ENCODE data around the gene ASCC1. TPM values are rescaled to one million over a fixed set of nuclear protein-coding genes. Genes with fewer than 3 reads are reported as not detected.

ASCC1 gene
- total RNA-seq, result 27.8 and 31.5 TPM in 2 replicates

GRCh38 chr10:72215611-72216549 is at the start of gene ASCC1, which contains the start of gene ANAPC16:
ASCC1 (minus strand) TSS chr10:72216276; CDS start chr10:72213298, 2,978 bp downstream.
ANAPC16 (plus strand) TSS chr10:72216012; CDS start chr10:72223915, 7,903 bp downstream.

GRCh38 chr10:72087969-72088888 is 127.8 kb downstream of the ASCC1 start, which contains the start of gene SPOCK2:
SPOCK2 (minus strand) TSS chr10:72088551; CDS start chr10:72088328, 223 bp downstream.

Other genes starting within 250 kb of the ASCC1 start
- under 0.01 and 0.23 TPM in 2 replicates for gene SPOCK2, start 127.7 kb downstream of the ASCC1 start, total RNA-seq
- gene ANAPC16, start 264 bp downstream of the ASCC1 start, total RNA-seq, result 29.7 and 47.2 TPM in 2 replicates
- gene DDIT4, start 57.6 kb upstream of the ASCC1 start, total RNA-seq, result 372 and 952 TPM in 2 replicates
- 23.8 and 27.5 TPM in 2 replicates for gene DNAJB12, start 138.6 kb upstream of the ASCC1 start, total RNA-seq